D721Med (cell line): ENCODE data around the gene SDCCAG8.
"Not testable (repeated sequence)": the region's sequence is repeated elsewhere in the genome, so short reads cannot be mapped to it uniquely, and the experiment has no call there.

Experiments
- DNase-seq: peaks from one replicate; pipeline ENCODE4 v3.0.0; 2011; ENCODE audit warnings: low spot score; ENCODE audit not compliant: insufficient read length
- FAIRE-seq: peaks from 2 replicates; lab custom pipeline; 2011; peaks lifted over from hg19 to GRCh38; lab: Jason Lieb, UNC
- TF ChIP-seq, protein P1 (sequence below): IDR thresholded peaks from 2 replicates; pipeline ENCODE4 v1.5.1; 2012; ENCODE audit warnings: mild to moderate bottlenecking, control low read depth; ENCODE audit not compliant: insufficient read depth; ENCODE audit errors: missing control alignments

SDCCAG8 gene

DNA sequence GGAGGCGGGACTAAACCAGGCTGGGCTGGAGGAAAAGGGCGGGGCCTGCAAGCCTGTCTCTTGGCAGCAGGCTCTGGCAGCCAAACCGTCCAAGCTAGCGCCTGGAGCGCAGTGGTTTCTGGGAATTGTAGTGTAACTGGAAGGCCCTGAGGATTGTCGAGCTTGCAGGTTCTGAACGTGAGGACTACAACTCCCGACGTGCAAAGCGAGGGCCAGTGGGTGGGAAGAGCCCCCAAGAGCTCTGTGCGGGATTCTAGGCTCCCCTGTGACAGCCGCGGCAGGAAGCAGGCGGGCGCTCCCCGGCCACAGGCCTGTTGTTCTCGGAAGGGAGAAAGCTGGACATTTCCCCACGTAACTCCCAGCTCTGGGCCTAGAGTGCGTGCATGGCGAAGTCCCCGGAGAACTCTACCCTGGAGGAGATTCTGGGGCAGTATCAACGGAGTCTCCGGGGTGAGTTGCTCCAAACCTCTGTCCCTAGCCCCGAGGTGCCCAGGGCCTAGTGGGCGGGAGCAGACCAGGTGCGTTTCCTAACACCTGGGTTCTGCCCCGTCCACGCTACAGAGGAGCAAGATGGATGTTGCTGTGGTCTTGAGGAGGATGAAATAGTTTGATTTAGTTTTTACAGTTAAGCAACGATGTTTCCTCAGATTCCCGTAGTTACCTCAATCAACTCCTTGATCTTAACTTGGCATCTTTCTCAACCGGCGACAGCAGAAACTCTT, at the start of gene SDCCAG8:
Gene SDCCAG8 (plus strand): TSS at position 251 of the 722 bp plus-strand sequence. CDS start 133 bp downstream, at position 384.
- DNase-seq (peak; percentile 73), FAIRE-seq (peak; percentile 61)
- TF ChIP-seq, protein P1, sequence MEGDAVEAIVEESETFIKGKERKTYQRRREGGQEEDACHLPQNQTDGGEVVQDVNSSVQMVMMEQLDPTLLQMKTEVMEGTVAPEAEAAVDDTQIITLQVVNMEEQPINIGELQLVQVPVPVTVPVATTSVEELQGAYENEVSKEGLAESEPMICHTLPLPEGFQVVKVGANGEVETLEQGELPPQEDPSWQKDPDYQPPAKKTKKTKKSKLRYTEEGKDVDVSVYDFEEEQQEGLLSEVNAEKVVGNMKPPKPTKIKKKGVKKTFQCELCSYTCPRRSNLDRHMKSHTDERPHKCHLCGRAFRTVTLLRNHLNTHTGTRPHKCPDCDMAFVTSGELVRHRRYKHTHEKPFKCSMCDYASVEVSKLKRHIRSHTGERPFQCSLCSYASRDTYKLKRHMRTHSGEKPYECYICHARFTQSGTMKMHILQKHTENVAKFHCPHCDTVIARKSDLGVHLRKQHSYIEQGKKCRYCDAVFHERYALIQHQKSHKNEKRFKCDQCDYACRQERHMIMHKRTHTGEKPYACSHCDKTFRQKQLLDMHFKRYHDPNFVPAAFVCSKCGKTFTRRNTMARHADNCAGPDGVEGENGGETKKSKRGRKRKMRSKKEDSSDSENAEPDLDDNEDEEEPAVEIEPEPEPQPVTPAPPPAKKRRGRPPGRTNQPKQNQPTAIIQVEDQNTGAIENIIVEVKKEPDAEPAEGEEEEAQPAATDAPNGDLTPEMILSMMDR: no peak

DNA sequence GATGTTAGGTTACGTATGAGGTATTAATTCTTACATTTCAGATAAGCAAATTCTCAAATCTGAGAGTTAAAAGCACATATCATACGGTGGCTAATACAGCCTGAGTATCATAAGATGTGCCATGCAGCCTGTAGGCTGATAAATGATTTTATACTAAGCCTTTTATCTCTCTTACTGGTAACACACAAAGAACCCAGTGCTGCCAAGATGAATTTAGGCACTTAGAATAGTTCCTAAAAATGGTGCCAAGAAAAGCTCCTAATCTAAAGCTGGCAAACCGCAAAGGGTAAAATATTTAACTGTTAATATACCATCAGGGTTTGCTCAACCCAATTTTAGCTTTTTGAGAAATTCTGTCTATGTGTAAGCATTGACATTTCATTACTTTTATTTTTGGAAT, 43.9 kb upstream of the SDCCAG8 start:
- not testable (repeated sequence) for FAIRE-seq

DNA sequence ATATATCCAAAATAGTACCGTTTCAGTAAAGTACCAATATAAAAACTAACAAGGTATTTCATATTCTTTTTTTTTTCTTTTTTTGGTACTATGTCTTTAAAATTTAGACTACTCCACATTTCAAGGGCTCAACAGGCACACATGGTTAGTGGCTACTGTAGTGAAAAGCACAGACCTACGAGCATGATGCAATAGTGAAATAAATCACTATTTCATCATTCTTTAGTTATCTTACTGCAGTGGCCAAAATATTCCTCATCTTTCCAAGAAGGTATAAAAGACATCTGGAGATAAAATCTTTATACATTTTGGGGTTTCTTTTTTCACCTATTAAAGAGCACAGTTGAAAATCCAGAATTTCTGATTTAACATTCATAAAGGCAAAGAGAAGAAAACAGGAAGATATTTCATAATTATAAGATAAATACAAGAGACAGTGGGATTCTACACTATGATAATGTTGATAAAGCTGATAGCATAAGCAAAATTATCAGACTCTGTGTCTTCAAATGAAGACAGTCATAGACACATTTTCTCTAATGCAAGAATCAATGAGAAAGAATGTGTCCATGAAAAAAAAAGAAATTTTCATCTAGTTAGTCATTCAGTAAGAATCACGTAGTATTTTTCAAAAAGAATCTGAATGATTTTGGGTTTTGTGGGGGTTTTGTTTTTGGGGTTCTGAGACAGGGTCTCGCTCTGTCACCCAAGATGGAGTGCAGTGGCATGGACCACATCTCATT, 42.6 kb upstream of the SDCCAG8 start:
- TF ChIP-seq, protein P1: no peak
- FAIRE-seq: no peak
- no peak for DNase-seq

More for the DNA sequence above, 43.9 kb upstream of the SDCCAG8 start:
- DNase-seq: not testable (repeated sequence)

DNA sequence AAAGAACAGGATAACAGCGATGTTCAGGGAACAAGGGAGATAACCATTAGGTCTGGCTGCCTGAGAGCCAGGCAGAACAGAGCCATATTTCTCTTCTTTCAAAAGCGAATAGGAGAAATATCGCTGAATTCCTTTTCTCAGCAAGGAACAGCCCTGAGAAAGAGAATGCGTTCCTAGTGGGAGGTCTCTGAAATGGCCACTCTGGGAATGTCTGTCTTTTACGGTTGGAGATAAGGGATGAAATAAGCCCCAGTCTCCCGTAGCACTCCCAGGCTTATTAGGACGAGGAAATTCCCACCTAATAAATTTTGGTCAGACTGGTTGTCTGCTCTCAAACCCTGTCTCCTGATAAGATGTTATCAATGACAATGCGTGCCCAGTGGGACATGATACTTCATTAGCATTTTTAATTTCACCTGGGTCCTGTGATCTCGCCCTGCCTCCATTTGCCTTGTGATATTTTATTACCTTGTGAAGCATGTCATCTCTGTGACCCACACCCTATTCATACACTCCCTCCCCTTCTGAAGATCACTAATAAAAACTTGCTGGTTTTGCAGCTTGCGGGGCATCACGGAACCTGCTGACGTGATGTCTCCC, 40.5 kb upstream of the SDCCAG8 start:
- not testable (repeated sequence) for FAIRE-seq

DNA sequence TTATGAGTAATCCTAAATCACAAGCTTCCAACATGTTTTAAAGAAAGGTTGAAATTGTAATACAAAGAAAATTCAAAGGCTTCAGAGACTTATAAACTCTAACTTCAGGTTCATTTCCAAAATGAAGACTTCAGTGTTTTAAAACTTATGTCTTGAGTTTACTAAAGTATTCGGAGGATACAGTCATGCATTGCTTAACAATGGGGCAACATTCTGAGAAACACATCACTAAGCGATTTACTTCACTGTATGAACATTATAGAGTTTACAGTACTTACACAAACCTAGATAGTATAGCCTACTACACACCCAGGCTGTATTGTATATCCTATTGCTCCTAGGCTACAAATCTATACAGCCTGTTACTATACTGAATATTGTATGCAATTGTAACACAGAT, 39.1 kb upstream of the SDCCAG8 start:
- peak; percentile 75 for FAIRE-seq
- TF ChIP-seq, protein P1: no peak
- no peak for DNase-seq

More for the DNA sequence above, 40.5 kb upstream of the SDCCAG8 start:
- not testable (repeated sequence) for DNase-seq

DNA sequence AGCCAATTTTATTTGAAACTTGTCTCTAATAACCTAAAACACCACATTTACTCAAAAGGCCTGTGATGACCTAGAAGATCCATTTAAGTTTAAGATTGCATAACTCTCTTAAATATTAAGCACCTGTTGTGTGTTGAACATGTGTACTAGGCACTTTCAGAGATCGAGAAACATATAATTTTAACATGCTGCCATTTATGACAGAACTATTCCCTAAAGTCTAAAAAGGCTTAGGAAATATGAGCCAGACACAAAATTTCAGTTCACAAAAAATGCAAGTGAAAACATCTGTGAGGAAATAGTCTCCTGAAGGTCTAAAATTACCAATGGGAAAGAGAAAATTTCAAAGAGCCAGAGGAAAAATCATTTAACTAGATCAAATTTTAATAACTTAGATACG, 38.5 kb upstream of the SDCCAG8 start:
- TF ChIP-seq, protein P1: no peak
- FAIRE-seq: peak; percentile 91
- DNase-seq: no peak

DNA sequence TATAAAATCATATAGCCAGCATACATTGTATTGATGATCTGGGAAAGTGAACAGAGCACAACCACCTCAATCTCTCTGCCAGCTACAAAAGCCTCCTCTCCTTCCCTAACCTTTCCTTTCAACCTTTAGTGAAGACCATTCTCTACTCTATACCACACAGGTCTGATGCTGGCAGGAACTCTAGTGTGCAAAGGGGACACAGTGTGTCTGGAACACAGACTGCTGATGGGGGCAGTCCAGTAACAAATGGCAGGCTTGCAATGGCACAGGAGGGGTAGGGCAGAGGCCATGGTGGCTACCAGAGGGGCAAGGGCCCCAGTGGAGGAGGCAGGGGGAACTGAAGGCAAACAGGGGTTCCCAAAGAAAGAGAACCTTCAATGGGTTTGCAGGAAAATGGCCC, 37.8 kb upstream of the SDCCAG8 start:
- TF ChIP-seq, protein P1: no peak
- FAIRE-seq (no peak), DNase-seq (no peak)

DNA sequence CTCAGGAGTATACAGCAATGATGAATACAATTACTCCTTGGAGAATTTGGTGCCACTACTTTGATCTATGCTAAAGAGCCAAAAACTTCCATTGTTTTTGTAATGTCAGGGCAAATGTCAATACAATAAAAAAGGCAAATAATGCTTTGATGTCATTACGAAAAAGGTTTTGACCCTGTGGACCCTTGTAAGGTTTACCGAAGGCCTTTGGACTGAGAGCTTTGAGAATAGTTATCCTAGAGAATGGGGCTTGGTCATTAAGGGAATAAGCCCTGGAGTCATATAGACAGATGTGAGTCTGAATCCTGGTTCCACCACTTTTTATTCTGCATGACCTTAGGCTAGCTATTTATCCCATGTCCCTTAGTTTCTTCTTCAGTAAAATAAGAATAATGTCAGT, 28.2 kb upstream of the SDCCAG8 start:
- TF ChIP-seq, protein P1: no peak
- no peak for FAIRE-seq
- no peak for DNase-seq
